Esophagus muscularis mucosa (tissue), 4 donors: Measurements from ENCODE around the gene NFATC1. TPM values are rescaled to one million over a fixed set of nuclear protein-coding genes. Genes with fewer than 3 reads are reported as not detected.

Experiments
- DNase-seq: peaks from one replicate; pipeline ENCODE4 v3.0.0-alpha.2; 2017; ENCODE audit errors: extremely low spot score
- H3K27ac ChIP-seq, 4 donors: fragments of 200-600 bp; sonication (generic); replicated peaks in 1 of 4; 1 replicate in 3 of 4; 2 replicates in 1 of 4; pipeline ENCODE4 v1.5.1; 2016 to 2019; ENCODE audit warnings: mild to moderate bottlenecking in 1 of 4
- H3K27me3 ChIP-seq, 4 donors: fragments of 200-600 bp; sonication (generic); one replicate each; pipeline versions ENCODE4 v1.5.1 to v1.6.0; 2016 to 2019
- H3K36me3 ChIP-seq, 4 donors: fragments of 200-600 bp; sonication (generic); one replicate each; pipeline ENCODE4 v1.5.1; 2016 to 2019
- H3K4me1 ChIP-seq, 4 donors: fragments of 200-600 bp; sonication (generic); one replicate each; pipeline ENCODE4 v1.5.1; 2016 to 2019
- H3K4me3 ChIP-seq, 4 donors: fragments of 200-600 bp; sonication (generic); 1 replicate in 2 of 4; 2 replicates in 2 of 4; pipeline ENCODE4 v1.5.1; 2016 to 2019; ENCODE audit warnings: mild to moderate bottlenecking in 4 of 4, moderate library complexity in 1 of 4
- H3K9me3 ChIP-seq, 4 donors: fragments of 200-600 bp; sonication (generic); 1 replicate in 3 of 4; 2 replicates in 1 of 4; pipeline ENCODE4 v1.5.1; 2016 to 2019
- EP300 ChIP-seq: sonication (generic); formaldehyde crosslinking; IDR thresholded peaks from one replicate; pipeline ENCODE4 v1.6.1; 2017; ENCODE audit warnings: antibody characterized with exemption
- POLR2A ChIP-seq: fragments of 450-650 bp; IDR thresholded peaks from one replicate; pipeline ENCODE4 v1.6.1; 2017; ENCODE audit warnings: antibody characterized with exemption, moderate library complexity, mild to moderate bottlenecking, low read depth
- POLR2AphosphoS5 ChIP-seq, 2 donors: sonication (generic); formaldehyde crosslinking; IDR thresholded peaks; one replicate each; pipeline ENCODE4 v1.6.1; 2017; ENCODE audit warnings: antibody characterized with exemption in 2 of 2
- WGBS: methylation state at CpG from one replicate; pipeline ENCODE4 v1.1.5; 2018; 5-methylcytosine and 5-hydroxymethylcytosine counted together
- intact Hi-C: fragments of 100-400 bp; cut with DNase I; formaldehyde crosslinking; loops from one replicate; pipeline ENCODE4 v1.15.1; 2023
- total RNA-seq, 4 donors: library from RNA; depleted of rRNA; stranded (reverse); fragments of >200 nt; gene quantifications; one replicate each; pipeline versions ENCODE4 v1.1.0 to v1.2.1, GENCODE V29; 2016
- TF ChIP-seq, protein P1 (sequence below), 3 experiments: fragments of 200-600 bp in 2 of 3; fragments of 450-650 bp in 1 of 3; sonication (generic) in 2 of 3; IDR thresholded peaks; one replicate each; pipeline ENCODE4 v1.5.1; 2017 to 2019; ENCODE audit warnings: antibody characterized with exemption in 3 of 3, mild to moderate bottlenecking in 2 of 3, moderate library complexity in 1 of 3

Gene NFATC1
- total RNA-seq, 4 donors from 2014 or later: 15.0 to 22.0 (median 17.8) TPM

DNA sequence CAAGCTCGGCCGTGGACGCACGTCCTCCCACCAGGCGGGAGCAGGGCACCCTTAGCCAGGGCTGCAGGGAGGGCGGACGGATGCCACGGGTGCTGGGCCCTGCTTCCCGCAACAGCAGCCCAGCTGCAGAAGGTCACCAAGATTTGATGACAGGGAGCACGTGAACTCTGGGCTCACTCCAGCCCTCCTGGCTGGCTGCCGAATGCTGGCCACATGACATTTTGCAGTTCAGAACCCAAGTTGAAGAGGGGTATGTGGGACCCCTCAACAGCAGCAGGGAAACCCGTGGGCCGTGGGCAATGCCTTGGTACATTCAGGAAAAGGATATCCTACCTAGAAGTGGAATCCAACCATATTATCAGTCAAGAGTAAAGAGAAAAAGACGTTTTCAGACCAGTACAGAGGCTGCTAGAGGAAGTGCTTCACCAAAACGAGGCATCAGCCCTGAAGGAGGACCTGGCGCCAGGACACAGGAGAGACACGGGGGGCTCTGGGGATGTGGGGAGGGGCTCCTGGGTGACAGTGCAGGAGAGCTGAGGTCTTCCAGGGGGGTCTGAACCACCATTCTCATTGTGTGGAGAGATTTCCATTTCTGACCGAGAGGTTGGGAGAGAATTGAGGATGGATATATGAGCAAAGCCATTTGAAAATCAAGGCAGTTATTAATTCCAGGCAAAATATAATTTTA, 176.5 kb downstream of the NFATC1 start:
- Histone ChIP-seq H3K4me3 (no peak overlapping the region), H3K36me3 (no peaks in the 10 kb centered on the region), H3K9me3 (peaks cover 0 to 24% (median 19%) of the 10 kb centered on the region in 4 donors), H3K27me3 (no peaks in the 10 kb centered on the region), H3K27ac (no peak overlapping the region), H3K4me1 (peaks cover 16 to 32% (median 27%) of the 10 kb centered on the region in 4 donors)
- TF ChIP-seq POLR2A (no peak), EP300 (no peak), POLR2AphosphoS5 (IDR thresholded peaks at IDR 0.05) (no peak)
- TF ChIP-seq, protein P1, sequence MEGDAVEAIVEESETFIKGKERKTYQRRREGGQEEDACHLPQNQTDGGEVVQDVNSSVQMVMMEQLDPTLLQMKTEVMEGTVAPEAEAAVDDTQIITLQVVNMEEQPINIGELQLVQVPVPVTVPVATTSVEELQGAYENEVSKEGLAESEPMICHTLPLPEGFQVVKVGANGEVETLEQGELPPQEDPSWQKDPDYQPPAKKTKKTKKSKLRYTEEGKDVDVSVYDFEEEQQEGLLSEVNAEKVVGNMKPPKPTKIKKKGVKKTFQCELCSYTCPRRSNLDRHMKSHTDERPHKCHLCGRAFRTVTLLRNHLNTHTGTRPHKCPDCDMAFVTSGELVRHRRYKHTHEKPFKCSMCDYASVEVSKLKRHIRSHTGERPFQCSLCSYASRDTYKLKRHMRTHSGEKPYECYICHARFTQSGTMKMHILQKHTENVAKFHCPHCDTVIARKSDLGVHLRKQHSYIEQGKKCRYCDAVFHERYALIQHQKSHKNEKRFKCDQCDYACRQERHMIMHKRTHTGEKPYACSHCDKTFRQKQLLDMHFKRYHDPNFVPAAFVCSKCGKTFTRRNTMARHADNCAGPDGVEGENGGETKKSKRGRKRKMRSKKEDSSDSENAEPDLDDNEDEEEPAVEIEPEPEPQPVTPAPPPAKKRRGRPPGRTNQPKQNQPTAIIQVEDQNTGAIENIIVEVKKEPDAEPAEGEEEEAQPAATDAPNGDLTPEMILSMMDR (IDR thresholded peaks at IDR 0.05): no peak
- 88% methylated on average over 7 of the region's 18 CpGs for WGBS
- intact Hi-C loops: no loop called here
- DNase-seq: no peak

DNA sequence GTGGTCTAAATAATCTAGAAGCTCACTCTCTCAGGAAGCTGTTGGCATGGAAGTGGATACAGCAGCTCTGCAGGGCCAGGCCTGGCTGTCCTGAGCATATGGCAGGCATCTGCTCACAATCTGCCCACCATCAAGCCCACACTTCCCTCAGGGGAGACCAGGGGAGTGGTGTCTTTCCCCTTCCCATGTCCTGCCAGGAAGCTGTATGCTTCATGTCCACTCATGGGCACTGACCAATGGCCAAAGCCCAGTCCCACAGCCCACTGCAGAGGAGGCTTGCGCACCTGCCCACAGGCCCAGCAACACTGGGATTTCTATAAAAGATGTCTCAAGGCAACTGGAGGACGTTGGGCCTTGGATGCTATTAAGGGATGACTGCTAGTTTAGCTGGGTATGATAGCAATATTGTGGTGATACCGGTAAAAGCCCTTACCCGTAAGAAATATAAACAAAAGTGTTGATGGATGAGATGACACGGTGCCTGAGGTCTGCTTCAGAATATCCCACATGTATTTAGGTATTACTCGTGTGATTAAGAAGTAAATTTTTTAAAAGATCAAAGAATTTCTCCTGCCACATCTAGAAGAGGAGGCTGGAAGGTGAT, 177.2 kb downstream of the NFATC1 start:
- no peaks in the 10 kb centered on the region for H3K27me3 ChIP-seq
- no peak for DNase-seq
- no peak overlapping the region for H3K4me3 ChIP-seq
- no peaks in the 10 kb centered on the region for H3K36me3 ChIP-seq
- H3K27ac ChIP-seq: no peak overlapping the region
- 86% methylated on average over 6 of the region's 6 CpGs for WGBS
- peaks cover 17 to 32% (median 27%) of the 10 kb centered on the region in 4 donors for H3K4me1 ChIP-seq
- peaks cover 0 to 24% (median 19%) of the 10 kb centered on the region in 4 donors for H3K9me3 ChIP-seq
- intact Hi-C loops: no loop called here
- no peak for TF ChIP-seq POLR2AphosphoS5 (IDR thresholded peaks at IDR 0.05)
- no peak for TF ChIP-seq POLR2A
- TF ChIP-seq EP300: no peak
- TF ChIP-seq, protein P1 (IDR thresholded peaks at IDR 0.05): no peak

DNA sequence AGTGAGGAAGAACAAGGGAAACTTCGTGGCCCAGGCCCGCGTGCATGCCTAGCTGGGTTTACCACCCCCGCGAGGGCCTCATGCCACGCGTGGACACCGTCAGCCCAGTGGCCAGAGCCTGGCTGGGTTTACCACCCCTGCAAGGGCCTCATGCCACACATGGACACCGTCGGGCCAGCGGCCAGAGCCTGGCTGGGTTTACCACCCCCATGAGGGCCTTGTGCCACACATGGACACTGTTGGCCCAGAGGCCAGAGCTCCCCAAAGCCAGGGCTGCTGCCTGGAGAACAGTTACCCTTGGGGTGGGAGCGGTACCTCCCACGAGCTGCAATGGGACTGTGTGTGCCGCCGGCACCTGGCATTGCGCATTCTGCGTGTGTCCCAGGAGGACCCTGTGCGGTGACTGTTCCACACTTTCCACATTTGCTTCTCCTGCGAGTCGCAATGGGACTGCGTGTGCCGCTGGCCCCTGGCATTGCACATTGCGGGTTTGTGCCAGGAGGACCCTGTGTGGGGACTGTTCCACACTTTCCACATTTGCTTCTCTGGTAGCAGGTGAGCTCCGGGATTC, 178.3 kb downstream of the NFATC1 start:
- WGBS: 96% methylated on average over 24 of the region's 24 CpGs
- DNase-seq: no peak

DNA sequence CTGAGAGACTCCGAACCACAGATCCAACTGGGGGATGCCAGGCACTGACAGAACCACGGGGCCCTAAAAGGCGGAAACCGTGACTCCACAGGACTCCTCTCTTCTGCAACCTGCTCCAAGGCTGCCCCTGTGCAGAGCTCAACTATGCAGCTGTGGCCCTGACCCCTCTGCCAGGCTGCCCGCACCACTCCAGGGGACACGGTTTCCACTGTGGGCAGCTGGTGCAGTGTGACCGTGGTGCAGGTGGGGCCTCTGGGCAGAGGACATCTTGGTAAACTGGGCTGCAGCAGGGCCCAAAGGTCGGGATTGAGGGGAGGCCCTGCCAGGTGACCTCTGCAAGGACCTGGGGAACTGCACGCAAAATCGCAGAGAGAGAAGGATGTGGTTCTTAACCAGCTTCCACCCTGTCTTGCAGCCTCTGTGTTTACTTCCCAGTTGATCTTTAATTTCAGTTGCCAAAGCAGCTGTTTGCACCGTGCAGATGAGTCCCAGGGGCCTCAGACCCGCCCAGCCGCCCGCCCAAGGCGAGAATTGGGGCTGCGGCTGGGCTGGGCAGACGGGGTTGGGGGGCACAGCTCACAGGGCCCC, 179.3 kb downstream of the NFATC1 start:
- intact Hi-C loops: no loop called here
- Histone ChIP-seq H3K27me3 (no peaks in the 10 kb centered on the region), H3K4me1 (peaks cover 19 to 35% (median 31%) of the 10 kb centered on the region in 4 donors), H3K9me3 (peaks cover 0 to 24% (median 19%) of the 10 kb centered on the region in 4 donors), H3K27ac (peak overlapping the region in 1 of 4 donors; percentile 70), H3K36me3 (no peaks in the 10 kb centered on the region), H3K4me3 (no peak overlapping the region)
- no peak for DNase-seq
- 60% methylated on average over 16 of the region's 17 CpGs for WGBS
- no peak for TF ChIP-seq POLR2A
- no peak for TF ChIP-seq EP300
- TF ChIP-seq POLR2AphosphoS5 (IDR thresholded peaks at IDR 0.05): no peak
- TF ChIP-seq, protein P1 (IDR thresholded peaks at IDR 0.05): no peak

More for the DNA sequence above, 178.3 kb downstream of the NFATC1 start:
- intact Hi-C loops: no loop called here
- Histone ChIP-seq H3K27me3 (no peaks in the 10 kb centered on the region), H3K27ac (no peak overlapping the region), H3K9me3 (peaks cover 0 to 24% (median 19%) of the 10 kb centered on the region in 4 donors), H3K36me3 (no peaks in the 10 kb centered on the region), H3K4me3 (no peak overlapping the region), H3K4me1 (peaks cover 19 to 35% (median 31%) of the 10 kb centered on the region in 4 donors)
- TF ChIP-seq, protein P1 (IDR thresholded peaks at IDR 0.05): no peak
